HG02588 (cell line): Measurements from ENCODE around the gene RAF1.
"Not testable (repeated sequence)": the region's sequence is repeated elsewhere in the genome, so short reads cannot be mapped to it uniquely, and the experiment has no call there.

Experiments used
- ATAC-seq: cut with Tn5 transposase; IDR thresholded peaks from one replicate; pipeline ENCODE4 v1.9.1; 2021; ENCODE audit warnings: mild to moderate bottlenecking, moderate library complexity; ENCODE audit not compliant: unreplicated experiment

RAF1 gene

GRCh38 chr3:12663936-12664908 is at the start of gene RAF1:
Gene RAF1, minus strand, starts transcription at chr3:12664117. Its CDS starts 45,396 bp downstream, at chr3:12618721.
- ATAC-seq, result peak; percentile 94

- no peak for ATAC-seq
Observed at GRCh38 chr3:12710062-12710461, 46.1 kb upstream of the RAF1 start.

- no peak for ATAC-seq
Observed at GRCh38 chr3:12709334-12709733, 45.4 kb upstream of the RAF1 start.

- ATAC-seq, result no peak
Observed at GRCh38 chr3:12708584-12709192, 44.8 kb upstream of the RAF1 start.

- no peak for ATAC-seq
Observed at GRCh38 chr3:12707449-12707848, 43.5 kb upstream of the RAF1 start.

GRCh38 chr3:12706504-12707253 is 42.8 kb upstream of the RAF1 start:
- peak; percentile 75 for ATAC-seq

- no peak for ATAC-seq
Observed at GRCh38 chr3:12705981-12706380, 42.1 kb upstream of the RAF1 start.

GRCh38 chr3:12705374-12705926 is 41.5 kb upstream of the RAF1 start:
- ATAC-seq, result no peak

GRCh38 chr3:12702501-12702900 is 38.6 kb upstream of the RAF1 start:
- ATAC-seq, result no peak

- ATAC-seq, result not testable (repeated sequence)
Observed at GRCh38 chr3:12701601-12702000, 37.7 kb upstream of the RAF1 start.

GRCh38 chr3:12700800-12701199 is 36.9 kb upstream of the RAF1 start:
- no peak for ATAC-seq

GRCh38 chr3:12695916-12696315 is 32.0 kb upstream of the RAF1 start:
- no peak for ATAC-seq

- ATAC-seq, result no peak
Observed at GRCh38 chr3:12695112-12695511, 31.2 kb upstream of the RAF1 start.

- ATAC-seq, result no peak
Observed at GRCh38 chr3:12692444-12692843, 28.5 kb upstream of the RAF1 start.

- no peak for ATAC-seq
Observed at GRCh38 chr3:12689997-12690711, 26.2 kb upstream of the RAF1 start.

GRCh38 chr3:12687948-12688347 is 24.0 kb upstream of the RAF1 start:
- ATAC-seq, result no peak

- no peak for ATAC-seq
Observed at GRCh38 chr3:12686096-12686495, 22.2 kb upstream of the RAF1 start.

- ATAC-seq, result no peak
Observed at GRCh38 chr3:12681943-12682390, 18.1 kb upstream of the RAF1 start.

GRCh38 chr3:12681089-12681942 is 17.4 kb upstream of the RAF1 start:
- ATAC-seq, result no peak
